ENCODE data around the gene GALNT17. TPM values are rescaled to one million over a fixed set of nuclear protein-coding genes. Genes with fewer than 3 reads are reported as not detected.
"Not testable (repeated sequence)": the region's sequence is repeated elsewhere in the genome, so short reads cannot be mapped to it uniquely, and the experiment has no call there.

Gene GALNT17
- total and polyA plus RNA-seq, 4 donors, result 2.8 to 10.8 (median 7.4) TPM

DNA sequence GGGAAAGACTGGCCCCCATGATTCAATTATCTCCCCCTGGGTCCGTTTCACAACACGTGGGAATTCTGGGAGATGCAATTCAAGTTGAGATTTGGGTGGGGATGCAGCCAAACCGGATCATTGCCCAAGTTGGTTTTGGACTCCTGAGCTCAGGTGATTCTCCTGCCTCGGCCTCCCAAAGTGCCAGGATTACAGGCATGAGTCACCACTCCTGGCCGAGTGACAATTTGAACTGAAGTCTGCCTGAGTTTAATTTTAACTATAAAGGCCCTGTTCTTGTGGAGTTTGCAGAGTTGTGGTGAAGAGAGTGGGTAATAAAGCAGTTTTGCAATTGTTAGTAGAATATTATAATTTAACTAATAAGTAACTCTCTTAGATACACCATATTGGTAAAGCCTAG is 78.3 kb downstream of the GALNT17 start:
- H3K4me3 ChIP-seq, result no peak overlapping the region
- no peaks in the 10 kb centered on the region for H3K27me3 ChIP-seq (ENCODE audit: control insufficient read depth in 3 of 3, insufficient read depth in 3 of 3, low read length in 2 of 3)

DNA sequence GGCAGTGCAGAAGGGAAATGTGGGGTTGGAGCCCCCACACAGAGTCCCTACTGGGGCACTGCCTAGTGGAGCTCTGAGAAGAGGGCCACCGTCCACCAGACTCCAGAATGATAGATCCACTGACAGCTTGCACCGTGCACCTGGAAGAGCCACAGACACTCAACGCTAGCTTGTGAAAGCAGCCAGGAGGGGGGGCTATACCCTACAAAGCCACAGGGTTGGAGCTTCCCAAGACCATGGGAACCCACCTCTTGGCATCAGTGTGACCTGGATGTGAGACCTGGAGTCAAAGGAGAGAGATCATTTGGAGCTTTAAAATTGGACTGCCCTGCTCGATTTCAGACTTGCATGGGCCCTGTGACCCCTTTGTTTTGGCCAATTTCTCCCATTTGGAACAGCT is 80.5 kb downstream of the GALNT17 start:
- H3K9me3 ChIP-seq (ENCODE audit: control insufficient read depth in 4 of 4, insufficient read depth in 3 of 4, low read length in 3 of 4), result not testable (repeated sequence)

More for the DNA sequence above, 78.3 kb downstream of the GALNT17 start:
- peaks cover 0 to 11% (median 0%) of the 10 kb centered on the region in 5 donors for H3K4me1 ChIP-seq (ENCODE audit: control insufficient read depth in 5 of 5, insufficient read depth in 5 of 5, low read length in 5 of 5)
- 69 to 81% methylated on average over 5 of the region's 5 CpGs for WGBS, 2 donors
- no peak overlapping the region for H3K9ac ChIP-seq (ENCODE audit: insufficient read depth in 1 of 2, low read length in 2 of 2)
- H3K36me3 ChIP-seq (ENCODE audit: control insufficient read depth in 4 of 4, insufficient read depth in 4 of 4, low read length in 4 of 4), result no peaks in the 10 kb centered on the region
- ATAC-seq (ENCODE audit: insufficient read depth, low FRiP score), result no peak
- DNase-seq, result no peak
- TF ChIP-seq, protein P1, sequence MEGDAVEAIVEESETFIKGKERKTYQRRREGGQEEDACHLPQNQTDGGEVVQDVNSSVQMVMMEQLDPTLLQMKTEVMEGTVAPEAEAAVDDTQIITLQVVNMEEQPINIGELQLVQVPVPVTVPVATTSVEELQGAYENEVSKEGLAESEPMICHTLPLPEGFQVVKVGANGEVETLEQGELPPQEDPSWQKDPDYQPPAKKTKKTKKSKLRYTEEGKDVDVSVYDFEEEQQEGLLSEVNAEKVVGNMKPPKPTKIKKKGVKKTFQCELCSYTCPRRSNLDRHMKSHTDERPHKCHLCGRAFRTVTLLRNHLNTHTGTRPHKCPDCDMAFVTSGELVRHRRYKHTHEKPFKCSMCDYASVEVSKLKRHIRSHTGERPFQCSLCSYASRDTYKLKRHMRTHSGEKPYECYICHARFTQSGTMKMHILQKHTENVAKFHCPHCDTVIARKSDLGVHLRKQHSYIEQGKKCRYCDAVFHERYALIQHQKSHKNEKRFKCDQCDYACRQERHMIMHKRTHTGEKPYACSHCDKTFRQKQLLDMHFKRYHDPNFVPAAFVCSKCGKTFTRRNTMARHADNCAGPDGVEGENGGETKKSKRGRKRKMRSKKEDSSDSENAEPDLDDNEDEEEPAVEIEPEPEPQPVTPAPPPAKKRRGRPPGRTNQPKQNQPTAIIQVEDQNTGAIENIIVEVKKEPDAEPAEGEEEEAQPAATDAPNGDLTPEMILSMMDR (IDR thresholded peaks at IDR 0.05; ENCODE audit: control extremely low read depth, extremely low read depth), result no peak
- H3K27ac ChIP-seq (ENCODE audit: low read depth in 1 of 2, low read length in 1 of 2), result no peak overlapping the region
- H3K9me3 ChIP-seq (ENCODE audit: control insufficient read depth in 4 of 4, insufficient read depth in 3 of 4, low read length in 3 of 4), result peaks cover 0 to 4% (median 0%) of the 10 kb centered on the region in 4 donors

DNA sequence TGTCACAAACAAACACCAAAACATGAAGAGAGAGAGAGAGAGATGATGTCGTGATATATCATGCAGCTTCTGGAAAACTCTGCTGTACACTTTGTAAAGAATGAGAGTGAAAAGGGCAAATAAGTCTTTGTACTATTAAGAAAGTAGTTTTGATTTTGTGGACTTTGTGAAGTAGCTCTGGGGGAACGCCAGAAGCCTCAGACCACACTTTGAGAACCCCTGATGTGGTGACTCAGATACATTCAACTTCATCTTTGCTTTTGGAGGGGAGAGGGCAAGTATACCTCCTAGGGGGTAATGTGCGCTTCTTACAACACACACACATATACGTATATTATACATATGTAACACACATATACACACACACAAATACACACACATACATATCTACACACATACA is 84.3 kb downstream of the GALNT17 start:
- TF ChIP-seq, protein P1 (IDR thresholded peaks at IDR 0.05; ENCODE audit: control extremely low read depth, extremely low read depth), result no peak
- ATAC-seq (ENCODE audit: insufficient read depth, low FRiP score) (no peak), DNase-seq (no peak)
- no peak overlapping the region for H3K9ac ChIP-seq (ENCODE audit: insufficient read depth in 1 of 2, low read length in 2 of 2)
- H3K4me3 ChIP-seq, result no peak overlapping the region
- no peaks in the 10 kb centered on the region for H3K4me1 ChIP-seq (ENCODE audit: control insufficient read depth in 5 of 5, insufficient read depth in 5 of 5, low read length in 5 of 5)
- no peaks in the 10 kb centered on the region for H3K36me3 ChIP-seq (ENCODE audit: control insufficient read depth in 4 of 4, insufficient read depth in 4 of 4, low read length in 4 of 4)
- 91% methylated on average over 4 of the region's 4 CpGs for WGBS, 2 donors
- H3K27ac ChIP-seq (ENCODE audit: low read depth in 1 of 2, low read length in 1 of 2), result no peak overlapping the region
- H3K9me3 ChIP-seq (ENCODE audit: control insufficient read depth in 4 of 4, insufficient read depth in 3 of 4, low read length in 3 of 4), result peaks cover 0 to 8% (median 2%) of the 10 kb centered on the region in 4 donors
- no peaks in the 10 kb centered on the region for H3K27me3 ChIP-seq (ENCODE audit: control insufficient read depth in 3 of 3, insufficient read depth in 3 of 3, low read length in 2 of 3)

More for the DNA sequence above, 80.5 kb downstream of the GALNT17 start:
- H3K36me3 ChIP-seq (ENCODE audit: control insufficient read depth in 4 of 4, insufficient read depth in 4 of 4, low read length in 4 of 4); H3K27me3 ChIP-seq (ENCODE audit: control insufficient read depth in 3 of 3, insufficient read depth in 3 of 3, low read length in 2 of 3); H3K9ac ChIP-seq (ENCODE audit: insufficient read depth in 1 of 2, low read length in 2 of 2); DNase-seq; H3K4me3 ChIP-seq; H3K27ac ChIP-seq (ENCODE audit: low read depth in 1 of 2, low read length in 1 of 2); ATAC-seq (ENCODE audit: insufficient read depth, low FRiP score): not testable (repeated sequence)
- peaks cover 0 to 11% (median 0%) of the 10 kb centered on the region in 5 donors for H3K4me1 ChIP-seq (ENCODE audit: control insufficient read depth in 5 of 5, insufficient read depth in 5 of 5, low read length in 5 of 5)
- 84 to 87% methylated on average over 4 of the region's 4 CpGs for WGBS, 2 donors

DNA sequence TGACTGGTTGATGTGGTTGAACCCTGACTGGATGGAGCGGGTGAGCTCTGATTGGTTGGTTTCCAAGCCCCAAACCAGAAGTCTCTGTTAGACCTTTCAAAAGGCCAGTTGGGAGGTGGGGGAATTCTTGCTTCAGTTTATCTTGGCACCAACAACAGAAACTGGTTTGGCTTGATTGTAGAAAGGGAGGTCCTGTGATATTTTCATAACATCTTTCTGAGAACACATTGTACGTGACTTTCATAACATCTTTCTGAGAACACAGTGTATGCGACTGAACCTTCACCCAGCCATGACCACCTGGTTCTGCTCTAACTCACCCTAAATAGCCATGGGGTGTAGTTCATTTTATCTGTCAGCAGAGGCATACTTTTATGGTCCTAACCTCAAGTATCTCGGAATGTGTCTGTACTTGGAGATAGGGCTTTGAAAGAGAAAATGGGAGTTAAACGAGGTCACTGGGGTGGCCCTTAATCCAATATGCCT is 88.3 kb downstream of the GALNT17 start:
- Histone ChIP-seq H3K27ac (ENCODE audit: low read depth in 1 of 2, low read length in 1 of 2) (peak overlapping the region in 1 of 2 donors; percentile 85), H3K9me3 (ENCODE audit: control insufficient read depth in 4 of 4, insufficient read depth in 3 of 4, low read length in 3 of 4) (peaks cover 0 to 7% (median 2%) of the 10 kb centered on the region in 4 donors), H3K4me1 (ENCODE audit: control insufficient read depth in 5 of 5, insufficient read depth in 5 of 5, low read length in 5 of 5) (peaks cover 0 to 1% (median 0%) of the 10 kb centered on the region in 5 donors), H3K36me3 (ENCODE audit: control insufficient read depth in 4 of 4, insufficient read depth in 4 of 4, low read length in 4 of 4) (no peaks in the 10 kb centered on the region), H3K4me3 (no peak overlapping the region), H3K9ac (ENCODE audit: insufficient read depth in 1 of 2, low read length in 2 of 2) (no peak overlapping the region), H3K27me3 (ENCODE audit: control insufficient read depth in 3 of 3, insufficient read depth in 3 of 3, low read length in 2 of 3) (no peaks in the 10 kb centered on the region)
- DNase-seq, result peak in 1 of 3 donors; percentile 38
- WGBS, 2 donors, result 67 to 78% methylated on average over 5 of the region's 5 CpGs
- TF ChIP-seq, protein P1 (IDR thresholded peaks at IDR 0.05; ENCODE audit: control extremely low read depth, extremely low read depth), result no peak
- no peak for ATAC-seq (ENCODE audit: insufficient read depth, low FRiP score)

Data from lung (tissue), 12 donors.